Fibroblast of skin of left biceps (primary cell): ENCODE measurements around the gene UBE2D2.
"Not testable (repeated sequence)": the region's sequence is repeated elsewhere in the genome, so short reads cannot be mapped to it uniquely, and the experiment has no call there.

Experiments
- DNase-seq, 2 experiments: peaks; one replicate each; pipeline ENCODE4 v3.0.0-alpha.2; 2013; ENCODE audit warnings: low read depth in 2 of 2

UBE2D2 gene

DNA sequence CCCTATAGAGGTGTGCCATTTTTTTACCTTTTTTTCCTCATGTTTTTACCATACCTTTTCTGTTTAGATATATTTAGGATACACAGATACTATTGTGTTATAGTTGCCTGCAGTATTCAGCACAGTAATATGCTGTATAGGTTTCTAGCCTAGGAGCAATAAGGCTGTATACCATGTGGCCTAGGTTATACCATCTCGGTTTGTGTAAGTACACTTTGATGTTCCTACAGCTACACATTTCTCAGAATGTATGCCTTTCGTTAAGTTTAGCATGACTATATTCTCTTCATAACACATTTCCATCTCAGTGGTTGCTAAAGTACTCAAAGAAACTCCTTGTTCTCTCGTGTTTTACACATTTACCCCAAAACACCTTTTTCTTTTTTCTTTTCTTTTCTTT is 23.0 kb downstream of the UBE2D2 start:
- no peak for DNase-seq

- DNase-seq, result not testable (repeated sequence)
Measured at GRCh38 chr5:139588116-139588515, 27.0 kb downstream of the UBE2D2 start.

GRCh38 chr5:139588962-139589361 is 27.8 kb downstream of the UBE2D2 start:
- DNase-seq, result no peak

GRCh38 chr5:139592289-139592688 is 31.1 kb downstream of the UBE2D2 start:
- DNase-seq, result no peak

DNA sequence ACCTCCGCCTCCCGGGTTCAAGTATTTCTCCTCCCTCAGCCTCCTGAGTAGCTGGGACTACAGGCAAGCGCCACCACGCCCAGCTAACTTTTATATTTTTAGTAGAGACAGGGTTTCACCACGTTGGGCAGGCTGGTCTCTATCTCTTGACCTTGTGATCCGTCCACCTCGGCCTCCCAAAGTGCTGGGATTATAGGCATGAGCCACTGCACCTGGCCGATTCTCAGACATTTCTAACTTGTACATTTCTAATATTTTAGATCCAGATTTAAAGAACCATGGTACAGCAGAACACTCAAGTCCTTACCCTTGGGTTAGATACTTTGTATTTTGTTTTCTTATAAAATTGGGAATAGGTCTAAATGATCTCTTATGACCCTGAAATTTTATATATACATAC is 31.9 kb downstream of the UBE2D2 start:
- DNase-seq, result not testable (repeated sequence)

GRCh38 chr5:139593716-139594319 is 32.7 kb downstream of the UBE2D2 start:
- no peak for DNase-seq

DNA sequence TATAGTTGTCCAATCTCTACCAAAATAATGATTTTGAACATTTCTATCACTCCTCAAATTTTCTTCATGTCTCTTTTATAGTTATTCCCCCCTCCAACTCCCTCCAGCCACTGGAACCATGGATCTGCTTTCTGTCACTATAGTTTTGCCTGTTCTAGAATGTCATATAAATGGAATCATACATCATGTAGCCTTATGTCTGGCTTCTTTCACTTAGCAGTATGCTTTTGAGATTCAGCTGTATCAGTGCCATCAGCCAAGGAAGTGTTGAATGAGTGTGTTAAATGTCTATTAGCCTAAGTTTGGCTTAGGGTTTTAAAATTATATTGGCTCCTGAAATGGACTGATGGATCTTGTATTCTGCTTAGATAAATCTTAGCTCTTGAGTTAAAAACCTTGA is 36.0 kb downstream of the UBE2D2 start:
- DNase-seq, result no peak

GRCh38 chr5:139598601-139598965 is 37.4 kb downstream of the UBE2D2 start:
- not testable (repeated sequence) for DNase-seq

DNA sequence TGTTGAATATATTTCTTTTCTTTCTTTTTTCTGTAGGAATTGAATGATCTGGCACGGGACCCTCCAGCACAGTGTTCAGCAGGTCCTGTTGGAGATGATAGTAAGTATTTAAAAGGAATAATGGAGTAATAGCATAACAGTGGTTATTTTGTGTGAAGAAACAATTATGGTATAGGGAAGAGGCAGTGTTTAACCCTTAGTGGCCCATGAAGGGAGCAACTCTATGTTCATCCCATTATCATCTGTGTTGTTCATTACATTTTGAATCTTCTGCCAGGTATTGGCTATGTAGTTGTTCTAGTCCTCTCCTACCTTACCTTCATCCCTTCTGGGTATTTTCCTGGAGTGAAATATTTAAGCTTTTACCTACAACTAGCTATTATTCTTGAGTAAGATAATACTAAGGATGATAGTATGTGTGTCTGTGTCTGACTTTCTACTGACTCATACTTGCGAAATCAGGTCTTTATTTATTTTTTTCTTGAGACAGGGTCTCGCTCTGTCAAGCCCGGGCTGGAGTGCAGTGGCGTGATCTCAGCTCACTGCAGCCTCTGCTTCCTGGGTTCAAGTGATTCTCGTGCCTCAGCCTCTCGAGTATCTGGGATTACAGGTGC is 39.3 kb downstream of the UBE2D2 start:
- no peak for DNase-seq

GRCh38 chr5:139601429-139601828 is 40.3 kb downstream of the UBE2D2 start:
- DNase-seq, result no peak

GRCh38 chr5:139601948-139602347 is 40.8 kb downstream of the UBE2D2 start:
- not testable (repeated sequence) for DNase-seq

DNA sequence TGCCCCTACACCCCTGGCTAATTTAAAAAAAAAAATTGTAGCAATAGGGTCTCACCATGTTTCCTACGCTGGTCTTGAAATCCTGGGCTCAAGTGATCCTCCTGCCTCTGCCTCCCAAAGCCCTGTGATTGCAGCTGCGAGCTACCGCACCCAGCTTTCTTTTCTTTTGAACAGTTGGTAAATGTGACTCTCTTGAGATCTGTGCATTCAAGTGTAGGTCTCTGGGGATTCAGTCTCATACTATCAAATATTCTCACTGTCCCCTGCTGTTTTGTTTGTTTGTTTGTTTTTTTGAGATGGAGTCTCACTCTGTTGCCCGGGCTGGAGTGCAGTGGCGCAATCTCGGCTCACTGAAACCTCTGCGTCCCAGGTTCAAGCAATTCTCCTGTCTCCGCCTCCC is 44.7 kb downstream of the UBE2D2 start:
- DNase-seq, result no peak

GRCh38 chr5:139611703-139612584 is 50.8 kb downstream of the UBE2D2 start:
- DNase-seq, result no peak

GRCh38 chr5:139619861-139620260 is 58.7 kb downstream of the UBE2D2 start:
- DNase-seq, result no peak

DNA sequence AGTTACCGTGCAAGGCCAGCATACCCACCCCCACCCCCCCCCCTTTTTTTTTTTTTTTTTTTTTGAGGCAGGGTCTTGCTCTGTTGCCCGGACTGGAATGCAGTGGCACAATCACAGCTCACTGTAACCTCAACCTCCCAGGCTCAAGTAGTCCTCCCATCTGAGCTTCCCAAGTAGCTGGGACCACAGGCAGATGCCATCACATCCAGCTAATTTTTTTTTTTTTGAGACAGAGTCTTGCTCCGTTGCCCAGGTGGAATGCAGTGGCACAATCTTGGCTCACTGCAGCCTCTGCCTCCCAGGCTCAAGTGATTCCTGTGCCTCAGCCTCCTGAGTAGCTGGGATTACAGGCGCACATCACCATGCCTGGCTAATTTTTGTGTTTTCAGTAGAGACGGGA is 64.3 kb downstream of the UBE2D2 start:
- DNase-seq, result not testable (repeated sequence)

GRCh38 chr5:139630855-139631254 is 69.7 kb downstream of the UBE2D2 start:
- no peak for DNase-seq

DNA sequence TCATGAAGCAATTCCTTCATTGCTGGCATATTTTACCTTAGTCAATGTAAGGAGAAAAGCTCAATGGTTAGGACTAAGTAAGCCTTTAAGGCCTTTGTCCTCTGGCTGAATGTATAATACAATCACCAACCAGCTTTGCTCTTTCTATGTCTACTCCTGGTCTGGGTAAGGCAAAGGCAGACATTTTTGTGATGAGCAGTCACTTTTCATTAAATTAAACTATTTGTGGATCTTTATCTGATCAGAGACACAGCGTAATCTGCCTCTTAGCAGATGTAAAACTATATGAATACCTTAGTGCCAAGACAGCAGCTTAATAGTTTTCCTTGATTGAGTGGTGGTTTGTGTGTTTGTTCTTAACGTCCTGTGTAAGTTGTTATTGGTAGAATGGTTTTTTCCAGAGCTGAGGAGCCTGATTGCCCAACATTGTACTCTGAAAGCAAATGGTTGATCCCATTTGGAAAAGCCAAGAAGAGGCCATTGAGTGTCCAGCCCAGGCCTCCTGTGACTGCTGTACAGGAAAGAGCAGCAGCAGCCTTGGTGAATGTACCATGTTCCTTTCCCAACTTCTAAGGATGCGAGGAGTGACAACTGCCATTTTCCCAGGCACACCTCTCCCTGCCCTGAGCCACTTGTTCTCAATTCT is 70.5 kb downstream of the UBE2D2 start:
- no peak for DNase-seq

DNA sequence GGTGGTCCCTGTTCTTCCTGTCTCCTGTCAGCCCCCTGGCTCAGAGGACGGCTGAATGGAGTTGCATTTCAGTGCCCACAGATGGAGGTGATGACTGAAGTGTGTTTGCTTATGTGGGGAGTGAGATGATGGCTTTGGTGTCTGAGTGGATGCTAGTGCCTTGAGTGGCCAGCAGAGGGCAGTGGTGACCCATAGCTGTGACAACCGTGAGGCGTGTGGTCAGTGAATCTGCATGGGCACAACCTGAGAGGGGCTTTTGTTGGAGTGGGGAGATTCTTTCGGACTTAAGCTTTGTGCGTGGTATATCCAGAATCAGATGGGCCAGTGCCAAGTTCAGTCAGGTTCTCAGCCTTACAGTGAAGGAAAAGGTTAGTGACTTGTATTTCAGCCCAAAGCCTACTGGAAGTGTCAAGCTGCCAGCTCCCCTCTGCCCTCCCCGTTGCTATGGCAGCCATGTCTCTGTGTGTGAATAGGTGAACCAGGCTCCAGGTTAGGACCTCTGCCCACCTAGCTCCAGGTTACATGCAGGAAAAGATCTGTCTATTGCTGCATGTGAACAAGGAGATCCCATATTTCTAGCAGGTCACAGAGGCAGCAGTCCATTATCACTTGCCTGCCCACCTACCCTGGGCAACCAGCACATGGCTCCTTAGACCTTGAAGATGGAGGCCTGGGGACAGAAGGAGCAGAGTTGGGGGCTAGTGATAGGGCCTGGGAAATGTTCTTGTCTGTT is 72.3 kb downstream of the UBE2D2 start:
- DNase-seq, result no peak

DNA sequence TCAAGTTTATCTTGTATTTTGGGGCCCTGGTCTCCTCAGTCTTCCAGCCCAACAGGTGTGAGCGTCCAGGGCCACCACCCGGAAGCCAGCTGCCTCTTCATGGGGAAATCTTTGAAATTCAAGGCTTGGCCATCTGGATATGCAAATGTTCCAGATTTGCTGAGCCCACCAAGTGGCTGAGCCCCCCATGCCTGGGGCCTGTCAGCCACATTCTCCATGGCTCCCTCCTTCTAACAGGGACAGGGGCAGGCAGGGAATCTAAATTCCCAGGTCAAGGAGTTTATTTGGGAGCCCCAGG is 72.8 kb downstream of the UBE2D2 start:
- no peak for DNase-seq

DNA sequence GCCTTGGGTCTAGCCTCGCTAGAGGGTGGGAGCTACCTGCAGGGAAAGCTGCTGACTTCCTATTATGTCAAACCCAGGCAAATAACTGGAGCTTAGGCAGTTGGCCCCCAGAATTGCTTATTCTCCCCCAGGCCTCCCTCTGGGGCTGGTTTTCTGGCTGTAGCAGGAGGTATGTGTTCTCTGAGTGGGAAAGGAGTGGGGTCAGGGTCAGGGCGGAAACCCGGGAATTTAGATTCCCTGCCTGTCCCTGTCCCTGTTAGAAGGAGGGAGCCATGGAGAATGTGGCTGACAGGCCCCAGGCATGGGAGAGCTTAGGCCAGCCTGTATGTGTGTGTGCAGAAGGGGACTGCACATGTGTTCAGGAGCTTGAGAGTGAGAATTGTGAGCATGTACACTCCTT is 73.4 kb downstream of the UBE2D2 start:
- no peak for DNase-seq

DNA sequence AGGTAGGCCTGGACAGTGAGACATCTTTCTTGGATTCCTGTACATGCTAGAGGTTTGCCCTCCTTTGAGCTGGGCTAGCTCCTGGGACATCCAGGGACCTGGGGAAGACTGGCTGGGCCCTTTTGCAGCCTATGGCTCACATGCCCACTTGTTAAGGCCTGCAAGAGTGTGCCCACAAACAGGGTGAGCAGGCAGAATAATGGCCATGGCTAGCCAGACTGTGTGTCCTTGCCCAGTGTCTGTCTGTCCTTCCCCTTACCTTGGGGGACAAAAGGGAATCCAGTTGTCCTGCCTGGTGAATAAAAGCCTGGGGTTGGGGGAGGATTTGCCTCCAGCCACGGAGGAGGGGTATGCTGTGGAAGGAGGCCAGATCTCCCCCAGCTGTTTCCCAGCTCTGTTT is 74.1 kb downstream of the UBE2D2 start:
- DNase-seq, result no peak

DNA sequence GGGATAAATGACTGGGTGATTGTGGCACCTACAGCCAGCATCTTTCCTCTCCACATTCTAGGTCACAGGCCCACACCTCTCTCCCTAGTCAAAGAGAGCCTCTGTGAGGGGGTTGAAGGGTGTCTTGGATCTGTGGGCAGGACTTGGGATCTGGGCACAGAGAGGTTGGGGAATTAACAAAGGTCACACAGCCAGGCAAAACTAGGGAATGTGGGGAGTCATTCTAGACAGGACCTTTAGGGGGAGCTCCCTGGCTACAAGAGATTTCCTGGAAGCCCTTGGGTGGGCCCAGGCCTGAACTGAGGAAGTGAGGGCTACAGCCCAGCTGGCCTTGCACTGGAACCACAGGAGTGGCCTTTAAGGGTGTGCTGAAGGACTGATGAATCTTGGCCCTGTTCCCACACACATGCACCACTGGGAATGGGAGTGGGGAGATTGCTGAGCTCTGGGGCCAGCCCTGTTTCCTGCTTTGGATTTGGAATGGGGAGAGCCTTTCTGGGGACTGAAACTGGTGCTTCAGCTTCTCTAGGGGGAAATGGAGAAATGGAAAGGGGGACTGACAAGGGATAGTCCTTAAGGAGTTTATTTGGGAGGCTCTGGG is 74.6 kb downstream of the UBE2D2 start:
- DNase-seq, result peak; percentile 67 to 69
